Thyroid gland (tissue), 4 donors: ENCODE measurements around the gene ZNF555. TPM values are rescaled to one million over a fixed set of nuclear protein-coding genes. Genes with fewer than 3 reads are reported as not detected.

Experiments
- DNase-seq, 2 donors: peaks; one replicate each; pipeline ENCODE4 v3.0.0-alpha.2; 2019
- H3K27ac ChIP-seq, 3 donors: fragments of 200-600 bp; sonication (generic); 1 replicate in 2 of 3; 2 replicates in 1 of 3; pipeline ENCODE4 v1.5.1; 2016 to 2019; ENCODE audit warnings: mild to moderate bottlenecking in 1 of 3, moderate library complexity in 1 of 3
- H3K27me3 ChIP-seq: fragments of 200-600 bp; sonication (generic); one replicate; pipeline ENCODE4 v1.5.1; 2019
- H3K36me3 ChIP-seq, 2 donors: fragments of 200-600 bp; sonication (generic); one replicate each; pipeline ENCODE4 v1.5.1; 2016 to 2019
- H3K4me1 ChIP-seq, 2 donors: fragments of 200-600 bp; sonication (generic); one replicate each; pipeline ENCODE4 v1.5.1; 2017 to 2019
- H3K4me3 ChIP-seq, 3 donors: fragments of 200-600 bp; sonication (generic); replicated peaks in 1 of 3; 1 replicate in 2 of 3; 2 replicates in 1 of 3; pipeline ENCODE4 v1.5.1; 2016; ENCODE audit warnings: mild to moderate bottlenecking in 1 of 3
- H3K9me3 ChIP-seq: fragments of 200-600 bp; sonication (generic); one replicate; pipeline ENCODE4 v1.5.1; 2017
- POLR2A ChIP-seq, 2 donors: fragments of 450-650 bp; IDR thresholded peaks; one replicate each; pipeline ENCODE4 v1.6.1; 2017; ENCODE audit warnings: antibody characterized with exemption in 2 of 2, mild to moderate bottlenecking in 2 of 2, moderate library complexity in 1 of 2
- WGBS, 2 donors: methylation state at CpG; one replicate each; pipeline ENCODE4 v1.1.5; 2017; 5-methylcytosine and 5-hydroxymethylcytosine counted together
- intact Hi-C: fragments of 100-400 bp; cut with DNase I; formaldehyde crosslinking; loops from one replicate; pipeline ENCODE4 v1.15.1; 2023
- total RNA-seq, 4 donors: library from RNA; depleted of rRNA; stranded (reverse); fragments of >200 nt; gene quantifications; one replicate each; pipeline ENCODE4 v1.2.3, GENCODE V29; 2016
- TF ChIP-seq, protein P1 (sequence below), 6 experiments: fragments of 200-600 bp in 3 of 6; fragments of 450-650 bp in 3 of 6; sonication (generic) in 3 of 6; IDR thresholded peaks; one replicate each; pipeline ENCODE4 v1.5.1; 2016 to 2019; ENCODE audit warnings: antibody characterized with exemption in 6 of 6, mild to moderate bottlenecking in 2 of 6, inconsistent platforms in 1 of 6, moderate library complexity in 1 of 6

Gene ZNF555
- total RNA-seq, 4 donors from 2014 or later, result 8.7 to 10.2 (median 9.5) TPM

DNA sequence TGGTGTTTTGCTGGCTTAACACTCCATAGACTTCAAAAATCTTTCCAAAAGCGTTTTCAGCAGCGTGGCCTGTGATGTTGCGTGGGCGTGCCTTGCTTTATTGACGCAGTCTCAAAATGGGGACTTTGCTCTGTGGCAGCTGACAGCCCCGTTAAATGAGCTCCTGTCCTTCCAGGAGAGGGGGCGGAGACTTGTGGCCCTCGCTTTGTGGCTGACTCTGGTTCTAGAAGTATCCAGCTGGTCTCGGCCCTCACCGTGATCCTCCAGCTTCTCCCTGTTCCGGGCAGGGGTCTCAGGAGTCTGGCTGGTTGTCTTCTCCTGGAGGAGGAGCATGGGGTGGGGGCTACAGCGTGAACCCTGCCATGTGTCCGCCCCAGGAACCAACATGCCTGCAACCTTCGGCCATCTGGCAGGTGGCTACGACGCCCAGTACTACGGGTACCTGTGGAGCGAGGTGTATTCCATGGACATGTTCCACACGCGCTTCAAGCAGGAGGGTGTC, 30.0 kb upstream of the ZNF555 start:
- Histone ChIP-seq H3K27me3 (no peaks in the 10 kb centered on the region), H3K27ac (no peak overlapping the region), H3K4me3 (no peak overlapping the region), H3K4me1 (no peaks in the 10 kb centered on the region), H3K36me3 (peaks cover 30 to 36% of the 10 kb centered on the region in 2 donors), H3K9me3 (no peaks in the 10 kb centered on the region)
- 96% methylated on average over 18 to 20 of the region's 20 CpGs for WGBS, 2 donors
- DNase-seq, result no peak
- TF ChIP-seq, protein P1, sequence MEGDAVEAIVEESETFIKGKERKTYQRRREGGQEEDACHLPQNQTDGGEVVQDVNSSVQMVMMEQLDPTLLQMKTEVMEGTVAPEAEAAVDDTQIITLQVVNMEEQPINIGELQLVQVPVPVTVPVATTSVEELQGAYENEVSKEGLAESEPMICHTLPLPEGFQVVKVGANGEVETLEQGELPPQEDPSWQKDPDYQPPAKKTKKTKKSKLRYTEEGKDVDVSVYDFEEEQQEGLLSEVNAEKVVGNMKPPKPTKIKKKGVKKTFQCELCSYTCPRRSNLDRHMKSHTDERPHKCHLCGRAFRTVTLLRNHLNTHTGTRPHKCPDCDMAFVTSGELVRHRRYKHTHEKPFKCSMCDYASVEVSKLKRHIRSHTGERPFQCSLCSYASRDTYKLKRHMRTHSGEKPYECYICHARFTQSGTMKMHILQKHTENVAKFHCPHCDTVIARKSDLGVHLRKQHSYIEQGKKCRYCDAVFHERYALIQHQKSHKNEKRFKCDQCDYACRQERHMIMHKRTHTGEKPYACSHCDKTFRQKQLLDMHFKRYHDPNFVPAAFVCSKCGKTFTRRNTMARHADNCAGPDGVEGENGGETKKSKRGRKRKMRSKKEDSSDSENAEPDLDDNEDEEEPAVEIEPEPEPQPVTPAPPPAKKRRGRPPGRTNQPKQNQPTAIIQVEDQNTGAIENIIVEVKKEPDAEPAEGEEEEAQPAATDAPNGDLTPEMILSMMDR (IDR thresholded peaks at IDR 0.05), result no peak
- no peak for TF ChIP-seq POLR2A (IDR thresholded peaks at IDR 0.05)
- intact Hi-C loops, result no loop called here

DNA sequence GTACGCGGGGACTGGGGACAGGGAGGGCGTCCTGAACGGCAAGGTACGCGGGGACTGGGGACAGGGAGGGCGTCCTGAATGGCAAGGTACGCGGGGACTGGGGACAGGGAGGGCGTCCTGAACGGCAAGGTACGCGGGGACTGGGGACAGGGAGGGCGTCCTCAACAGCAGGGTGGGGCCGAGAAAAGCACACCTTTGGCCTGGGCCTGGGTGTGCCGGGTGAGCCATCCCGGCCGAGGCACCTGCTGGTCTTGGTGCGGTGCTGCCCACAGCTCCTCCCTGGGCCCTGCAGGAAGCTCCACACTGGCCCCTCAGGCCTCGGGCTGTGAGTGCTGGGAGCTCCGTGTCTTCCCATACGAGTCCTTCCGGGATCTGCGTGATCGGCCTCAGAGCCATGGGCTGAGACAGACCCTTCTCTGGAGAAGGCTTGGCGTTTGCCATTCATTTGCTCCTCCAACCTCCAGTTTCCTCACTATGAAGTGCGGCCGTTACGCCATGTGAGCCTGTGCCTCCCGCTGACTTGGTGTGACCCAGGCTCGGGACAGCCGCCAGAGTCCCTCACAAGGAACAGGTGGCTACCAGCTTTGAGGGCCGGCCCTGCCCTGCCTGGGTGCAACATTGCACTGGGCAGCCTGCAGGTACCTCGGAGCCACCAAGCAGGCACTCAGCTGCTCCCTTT, 29.4 kb upstream of the ZNF555 start:
- Histone ChIP-seq H3K27ac (no peak overlapping the region), H3K4me3 (no peak overlapping the region), H3K9me3 (no peaks in the 10 kb centered on the region), H3K4me1 (no peaks in the 10 kb centered on the region), H3K36me3 (peaks cover 30 to 33% of the 10 kb centered on the region in 2 donors), H3K27me3 (no peaks in the 10 kb centered on the region)
- TF ChIP-seq, protein P1 (IDR thresholded peaks at IDR 0.05), result no peak
- no peak for TF ChIP-seq POLR2A (IDR thresholded peaks at IDR 0.05)
- 95 to 96% methylated on average over 24 to 29 of the region's 34 CpGs for WGBS, 2 donors
- intact Hi-C loops, result no loop called here
- DNase-seq, result no peak

DNA sequence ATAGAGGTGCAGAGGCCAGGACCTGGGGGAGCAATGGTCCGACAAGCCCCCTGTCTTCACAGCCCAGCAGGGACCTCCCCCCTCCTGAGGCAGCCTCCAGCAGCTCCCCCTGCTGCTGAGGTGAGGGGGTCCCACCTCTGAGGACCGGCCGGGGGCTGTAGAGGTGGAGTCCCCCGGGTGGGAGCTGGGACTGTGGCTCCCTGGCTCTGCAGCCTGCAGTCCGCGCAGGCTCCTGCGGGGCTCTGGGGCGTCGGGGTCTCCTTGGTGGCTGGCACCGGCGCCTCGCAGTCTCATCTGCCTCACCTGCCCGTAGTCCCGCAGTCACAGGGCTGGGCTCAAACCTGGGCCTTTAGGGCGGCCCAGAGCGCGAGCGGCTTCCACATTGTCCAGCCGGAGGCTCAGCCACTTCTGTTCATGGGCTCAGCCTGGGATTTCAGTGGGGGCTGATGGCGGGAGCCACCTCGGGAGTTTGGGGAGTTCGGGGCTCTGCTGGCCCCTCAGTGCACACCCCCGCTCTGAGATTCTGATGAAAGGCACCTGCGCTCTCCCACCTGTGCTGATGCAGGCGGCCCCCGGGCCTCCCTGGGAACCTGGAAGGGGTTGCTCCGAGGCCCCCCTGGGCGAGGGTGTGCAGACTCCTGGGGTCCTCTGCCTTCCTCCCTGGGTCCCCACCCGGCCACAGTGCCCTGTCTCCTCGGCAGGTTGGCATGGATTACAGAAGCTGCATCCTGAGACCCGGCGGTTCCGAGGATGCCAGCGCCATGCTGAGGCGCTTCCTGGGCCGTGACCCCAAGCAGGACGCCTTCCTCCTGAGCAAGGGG, 28.7 kb upstream of the ZNF555 start:
- Histone ChIP-seq H3K4me3 (no peak overlapping the region), H3K4me1 (no peaks in the 10 kb centered on the region), H3K9me3 (no peaks in the 10 kb centered on the region), H3K36me3 (peaks cover 24 to 26% of the 10 kb centered on the region in 2 donors), H3K27me3 (no peaks in the 10 kb centered on the region), H3K27ac (no peak overlapping the region)
- TF ChIP-seq, protein P1 (IDR thresholded peaks at IDR 0.05), result no peak
- no peak for TF ChIP-seq POLR2A (IDR thresholded peaks at IDR 0.05)
- intact Hi-C loops, result no loop called here
- DNase-seq, result no peak
- WGBS, 2 donors, result 60 to 94% methylated on average over 1 to 14 of the region's 37 CpGs

DNA sequence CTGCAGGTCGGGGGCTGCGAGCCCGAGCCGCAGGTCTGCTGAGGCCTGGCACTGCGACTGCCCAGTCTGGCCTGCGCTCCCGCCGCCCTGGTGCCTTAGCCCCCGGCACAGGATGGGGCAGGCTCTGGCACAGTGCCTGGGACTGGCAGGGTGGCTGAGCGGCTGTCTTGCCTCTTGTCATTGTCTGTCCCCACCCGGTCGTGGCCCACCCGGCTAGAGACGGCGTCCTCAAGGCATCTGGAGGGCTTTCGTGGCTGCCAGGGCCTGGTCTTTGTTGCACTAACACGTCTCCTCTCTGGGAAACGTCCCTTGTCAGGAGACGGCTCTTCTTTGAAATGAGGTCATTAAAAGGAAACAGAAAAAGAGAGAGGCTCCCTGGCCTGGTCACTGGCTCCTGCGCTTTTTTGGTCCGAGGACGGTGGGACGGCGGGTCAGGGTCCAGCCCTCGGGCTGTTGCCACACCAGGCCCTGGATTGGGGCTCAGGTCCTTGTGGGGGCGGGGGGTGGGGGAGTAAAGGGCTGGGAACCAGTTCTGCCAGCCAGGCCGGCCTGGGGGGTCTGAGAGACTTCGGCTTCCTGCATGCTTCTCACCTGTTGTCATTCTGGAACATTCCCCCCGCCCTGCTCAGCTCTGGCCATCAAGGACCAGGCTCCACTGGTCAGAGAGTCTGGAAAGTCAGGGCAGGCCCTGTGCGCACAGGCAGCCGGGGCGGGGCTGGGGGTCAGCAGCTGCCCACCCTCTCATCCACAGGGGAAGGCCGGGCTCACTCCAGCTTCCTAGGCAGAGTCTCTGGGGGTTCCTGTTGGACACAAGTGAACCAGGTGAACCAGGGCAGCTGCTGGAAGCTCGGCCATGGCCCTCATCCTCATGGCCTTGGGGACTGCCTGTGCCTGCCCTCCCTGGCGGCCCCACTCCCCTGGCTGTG, 27.8 kb upstream of the ZNF555 start:
- Histone ChIP-seq H3K27ac (no peak overlapping the region), H3K4me1 (no peaks in the 10 kb centered on the region), H3K9me3 (no peaks in the 10 kb centered on the region), H3K27me3 (no peaks in the 10 kb centered on the region), H3K4me3 (no peak overlapping the region), H3K36me3 (peaks cover 15 to 17% of the 10 kb centered on the region in 2 donors)
- no peak for DNase-seq
- intact Hi-C loops, result no loop called here
- TF ChIP-seq, protein P1 (IDR thresholded peaks at IDR 0.05), result no peak
- TF ChIP-seq POLR2A (IDR thresholded peaks at IDR 0.05), result no peak
- 88 to 90% methylated on average over 19 to 30 of the region's 35 CpGs for WGBS, 2 donors
